HG02588 (cell line): ENCODE data around the gene GPC5.

Experiments used
- ATAC-seq: cut with Tn5 transposase; IDR thresholded peaks from one replicate; pipeline ENCODE4 v1.9.1; 2021; ENCODE audit warnings: mild to moderate bottlenecking, moderate library complexity; ENCODE audit not compliant: unreplicated experiment

Gene GPC5

GRCh38 chr13:91946498-91947070 is 548.2 kb downstream of the GPC5 start:
- no peak for ATAC-seq

DNA sequence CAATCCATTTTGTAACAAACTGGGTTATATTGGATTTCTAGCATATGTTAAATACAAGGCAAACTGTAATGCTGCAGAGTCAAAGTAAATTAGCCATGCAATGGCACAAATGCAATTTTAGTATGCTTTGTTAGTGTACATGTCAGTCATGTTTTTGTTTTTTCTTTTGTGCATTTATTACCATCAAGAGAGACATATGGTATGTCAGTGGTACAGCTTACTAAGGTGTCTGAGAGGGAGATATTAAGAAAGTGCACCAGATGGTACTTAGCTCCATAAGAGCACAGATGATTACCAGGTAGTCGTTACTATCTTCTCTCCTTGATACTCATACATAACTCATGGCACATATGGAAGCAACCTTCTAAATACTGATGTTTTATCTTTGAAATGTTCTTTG is 550.3 kb downstream of the GPC5 start:
- no peak for ATAC-seq

DNA sequence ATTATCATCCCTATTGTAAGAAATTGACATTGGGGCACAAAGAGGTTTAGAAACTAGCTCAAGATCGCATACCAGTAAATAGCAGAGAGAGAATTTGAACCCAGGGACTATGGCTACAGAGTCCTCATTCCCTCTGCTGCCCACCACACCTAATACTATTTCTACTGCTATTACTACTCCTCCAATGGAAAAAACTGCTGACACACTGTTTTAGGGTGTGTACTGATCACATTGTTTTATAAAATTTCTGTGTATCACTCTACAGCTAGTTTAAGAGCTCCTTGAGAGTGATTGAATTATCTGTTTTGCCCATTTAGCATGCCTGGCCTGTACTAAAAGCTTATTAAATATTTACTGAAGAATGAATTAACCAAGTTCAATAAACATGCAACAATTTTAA is 552.4 kb downstream of the GPC5 start:
- no peak for ATAC-seq

- no peak for ATAC-seq
Measured at GRCh38 chr13:91955546-91956355, 557.3 kb downstream of the GPC5 start.

DNA sequence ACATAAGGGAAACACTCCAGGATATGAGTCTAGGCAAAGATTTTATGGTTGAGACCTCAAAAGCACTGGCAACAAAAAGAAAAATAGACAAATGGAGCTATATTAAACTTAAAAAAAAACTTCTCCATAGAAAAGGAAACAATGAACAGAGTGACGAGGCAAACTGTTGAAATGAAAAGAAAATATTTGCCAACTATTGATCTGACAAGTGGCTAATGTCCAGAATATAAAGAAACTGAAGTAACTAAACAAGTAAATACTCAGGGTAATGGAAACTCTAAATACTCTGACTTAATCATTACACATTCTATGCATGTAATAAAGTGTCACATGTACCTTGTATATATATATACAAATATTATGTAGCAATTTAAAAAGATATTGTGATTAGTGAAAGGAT is 562.5 kb downstream of the GPC5 start:
- no peak for ATAC-seq

GRCh38 chr13:91962946-91963345 is 564.5 kb downstream of the GPC5 start:
- ATAC-seq: no peak

DNA sequence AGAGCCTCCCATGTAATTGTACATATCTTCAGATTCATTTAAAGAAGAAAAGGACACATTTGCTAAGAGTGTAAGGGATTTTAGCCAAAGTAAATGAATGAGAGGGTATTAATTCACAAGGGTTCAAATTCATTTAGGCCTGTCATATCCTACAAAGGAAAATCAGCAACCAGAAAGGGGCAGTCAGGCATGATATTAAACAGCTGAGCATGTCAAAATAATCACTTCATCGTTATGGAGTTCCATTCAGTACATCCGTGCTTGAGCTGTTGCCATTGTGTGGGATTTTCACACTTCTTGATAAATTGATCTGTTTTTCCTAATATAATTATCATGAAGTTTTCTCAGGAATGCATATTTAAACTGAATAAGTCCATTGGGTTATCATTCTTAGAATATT is 567.1 kb downstream of the GPC5 start:
- ATAC-seq: no peak

GRCh38 chr13:91978571-91978970 is 580.1 kb downstream of the GPC5 start:
- ATAC-seq: no peak

DNA sequence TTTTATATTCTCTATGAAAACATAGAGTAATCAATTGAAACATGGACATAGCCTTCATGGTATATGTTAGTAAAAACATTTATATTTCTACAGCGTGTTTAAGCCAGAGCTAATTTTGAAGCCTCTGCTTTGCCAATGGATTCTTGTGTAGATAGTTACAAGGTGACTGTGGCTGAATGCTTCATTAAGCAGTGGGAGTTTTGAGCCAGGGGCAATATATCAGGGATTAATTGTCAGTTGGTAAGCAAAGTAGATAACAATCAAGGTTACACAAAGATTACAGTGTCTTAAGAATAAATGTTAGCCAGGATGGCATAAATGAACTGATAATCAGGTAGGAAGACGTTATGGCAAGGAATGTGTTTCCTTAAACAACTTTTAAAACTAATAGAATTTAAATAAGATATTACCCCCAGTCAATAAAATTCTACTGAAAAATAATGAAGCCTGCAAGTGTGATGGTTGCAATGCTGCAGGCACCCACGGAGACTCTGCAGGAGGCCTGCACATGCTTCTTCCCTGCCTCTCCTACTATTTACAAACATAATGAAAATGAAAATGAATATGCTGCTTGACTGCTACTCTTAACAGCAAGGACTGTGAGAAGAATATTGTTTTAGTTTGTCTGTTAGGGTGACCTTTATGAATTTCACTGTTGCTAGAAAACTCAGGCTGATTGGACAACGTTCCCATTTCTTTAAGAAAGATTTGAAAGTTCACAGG is 588.5 kb downstream of the GPC5 start:
- ATAC-seq: no peak

DNA sequence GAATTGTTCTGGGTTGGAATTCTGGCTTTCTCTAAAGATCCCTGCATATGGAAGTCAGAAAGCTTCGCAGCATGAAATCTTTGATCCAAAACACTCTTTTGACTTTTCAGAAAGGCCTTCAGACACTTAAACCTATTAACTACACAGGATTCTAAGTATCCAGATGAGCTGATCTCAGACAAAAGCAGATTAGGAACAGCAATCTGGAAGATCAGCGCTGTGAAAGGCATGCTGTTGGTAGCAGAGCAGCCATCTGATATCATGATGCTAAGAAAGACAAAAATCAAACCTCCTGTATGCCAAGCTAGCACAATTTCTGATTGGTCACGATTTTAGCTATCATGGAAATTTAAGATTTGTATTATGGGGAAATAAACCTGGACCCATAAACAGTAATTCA is 589.9 kb downstream of the GPC5 start:
- no peak for ATAC-seq

- no peak for ATAC-seq
Measured at GRCh38 chr13:92012787-92013186, 614.4 kb downstream of the GPC5 start.

DNA sequence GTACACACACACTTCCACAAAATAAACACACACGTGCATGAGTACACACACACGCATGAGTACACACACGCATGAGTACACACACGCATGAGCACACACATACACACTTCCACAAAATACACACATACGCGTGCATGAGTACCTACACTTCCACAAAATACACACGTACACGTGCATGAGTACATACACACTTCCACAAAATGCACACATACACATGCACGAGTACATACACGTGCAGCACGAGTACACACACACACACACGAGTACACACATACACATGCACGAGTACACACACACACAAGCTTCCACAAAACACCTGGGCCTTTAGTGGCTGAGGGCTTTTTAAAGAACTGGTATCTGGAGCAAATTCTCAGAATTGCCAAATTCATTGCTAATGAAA is 619.3 kb downstream of the GPC5 start:
- ATAC-seq: no peak

GRCh38 chr13:92028695-92029094 is 630.3 kb downstream of the GPC5 start:
- no peak for ATAC-seq

DNA sequence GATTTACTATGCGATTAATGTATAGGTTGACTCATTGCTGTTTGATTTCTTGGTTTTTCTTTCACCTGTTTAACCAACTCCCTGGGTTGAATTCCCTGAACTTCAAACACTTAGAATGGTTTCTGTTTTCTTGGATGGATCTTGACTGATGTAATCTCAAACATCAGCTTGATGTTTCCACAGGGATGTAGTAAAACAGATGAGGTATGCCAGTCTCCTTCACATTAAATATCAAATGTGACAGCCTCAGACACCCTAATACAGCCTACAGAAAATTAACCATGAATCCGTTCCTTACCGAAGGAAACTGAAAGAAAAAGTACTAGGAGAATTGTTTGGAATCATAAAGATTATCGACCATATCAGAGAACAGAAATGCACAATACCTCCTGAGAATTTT is 631.2 kb downstream of the GPC5 start:
- no peak for ATAC-seq

- ATAC-seq: no peak
Measured at GRCh38 chr13:92038905-92039304, 640.5 kb downstream of the GPC5 start.

GRCh38 chr13:92042522-92042921 is 644.1 kb downstream of the GPC5 start:
- no peak for ATAC-seq

DNA sequence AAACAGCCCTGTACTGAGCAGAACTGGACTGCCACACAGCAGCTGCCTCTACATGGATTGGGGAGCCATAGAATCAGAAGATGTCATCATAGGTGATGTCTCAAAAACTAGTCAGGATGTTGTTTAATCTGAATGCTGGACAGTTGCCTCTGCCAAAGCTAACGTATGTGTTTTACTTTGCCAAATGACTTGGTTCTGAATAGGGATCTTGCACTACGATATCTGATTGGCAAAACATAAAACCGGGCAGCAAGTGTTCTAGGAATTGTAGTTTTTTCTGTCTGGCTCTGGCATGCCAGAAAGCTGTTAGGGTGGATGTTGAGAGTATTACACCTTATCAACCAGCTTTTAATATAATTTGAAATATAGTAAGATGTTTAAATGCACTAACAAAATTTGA is 645.9 kb downstream of the GPC5 start:
- ATAC-seq: no peak

DNA sequence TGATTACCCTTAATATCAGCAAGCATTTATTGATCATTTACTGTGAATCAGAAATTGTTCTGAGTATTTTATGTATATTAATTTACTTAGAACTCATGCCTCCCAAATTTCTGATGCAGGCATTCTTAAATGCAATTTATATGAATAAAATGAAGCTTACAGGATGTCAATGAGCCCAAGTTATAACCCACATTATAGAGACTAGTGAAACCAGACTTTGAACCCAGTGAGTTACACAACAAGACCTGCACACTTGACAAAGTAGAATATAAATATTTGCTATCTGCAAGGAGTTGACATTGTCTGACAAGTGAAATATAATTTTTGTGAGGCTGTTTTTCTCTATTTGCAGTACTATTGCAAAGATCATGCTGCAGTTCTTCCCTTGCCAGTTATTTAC is 656.0 kb downstream of the GPC5 start:
- no peak for ATAC-seq

DNA sequence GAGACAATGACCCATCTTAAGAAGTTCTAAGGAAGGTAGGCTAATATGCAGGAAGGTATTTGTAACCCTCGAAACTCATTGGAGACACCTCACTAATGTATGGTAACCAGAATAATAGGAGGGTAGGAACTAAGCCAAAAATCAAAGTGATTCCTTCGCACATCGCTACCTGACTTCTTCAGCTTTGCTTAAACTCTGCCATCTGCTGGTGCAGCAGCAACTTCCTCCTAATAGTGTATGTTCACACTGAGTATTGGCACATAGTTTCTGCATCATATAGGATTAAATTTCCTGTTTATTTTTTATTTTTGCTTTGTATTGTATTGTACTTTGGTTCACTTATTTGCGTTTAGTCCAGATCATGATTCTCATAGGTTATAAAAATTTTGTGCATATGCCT is 676.2 kb downstream of the GPC5 start:
- no peak for ATAC-seq

- no peak for ATAC-seq
Measured at GRCh38 chr13:92097337-92097903, 699.0 kb downstream of the GPC5 start.

DNA sequence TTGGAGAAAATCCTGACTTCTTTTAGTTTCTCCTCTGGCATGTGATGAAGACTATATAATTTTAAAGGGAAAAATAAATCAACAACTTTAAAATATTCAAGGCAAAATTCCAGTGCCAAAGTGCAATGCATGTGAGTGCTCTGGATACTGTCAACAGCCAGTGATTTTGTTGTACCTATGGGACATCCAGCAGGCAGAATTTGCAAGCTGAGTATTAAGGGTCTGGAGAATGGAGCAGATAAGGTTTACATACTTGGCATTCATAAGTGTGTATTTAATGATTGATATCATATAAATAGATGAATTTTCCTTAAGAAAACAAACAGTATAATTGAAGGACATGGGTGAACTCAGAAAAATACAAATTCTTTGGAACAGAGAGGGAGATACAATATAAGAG is 703.4 kb downstream of the GPC5 start:
- no peak for ATAC-seq

DNA sequence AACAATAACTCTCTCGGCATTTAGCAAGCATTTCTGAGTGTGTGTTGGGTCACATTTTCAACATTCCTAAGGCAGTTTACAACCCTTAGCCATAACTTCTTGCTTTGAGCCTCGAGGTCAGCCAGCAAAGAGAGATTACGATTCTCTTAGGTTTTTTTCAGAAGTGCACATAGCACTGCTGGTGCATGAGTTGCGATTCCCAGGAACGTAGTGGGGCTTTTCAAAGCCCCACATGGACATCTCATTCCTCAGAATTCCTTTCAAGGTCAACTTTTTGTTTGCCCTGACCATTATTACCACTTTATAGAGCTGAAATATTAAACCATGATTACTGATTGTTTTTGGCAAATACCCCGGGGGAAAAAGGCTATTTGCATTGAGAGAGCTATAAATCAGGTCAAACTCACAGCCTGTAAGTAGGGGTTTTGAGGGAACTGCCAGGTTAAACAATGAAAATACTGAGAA is 705.3 kb downstream of the GPC5 start:
- ATAC-seq: no peak
